B cell (primary cell): ENCODE measurements around the gene WDR27. TPM values are rescaled to one million over a fixed set of nuclear protein-coding genes. Genes with fewer than 3 reads are reported as not detected.

Experiments
- ATAC-seq: fragments of 200-7000 bp; cut with Tn5 transposase; one replicate; pipeline ENCODE4 v1.10.0; 2021; ENCODE audit warnings: low read depth, mild to moderate bottlenecking, moderate number of reproducible peaks, moderate library complexity
- CTCF ChIA-PET: fragments of 350-600 bp; sonication (Branson Sonifier 250); formaldehyde crosslinking; loops from one replicate; lab custom pipeline; 2021; ENCODE audit warnings: antibody characterized with exemption, inconsistent platforms; lab: Charles Lee
- POLR2A ChIA-PET: fragments of 350-600 bp; sonication (Branson Sonifier 250); formaldehyde crosslinking; loops from one replicate; lab custom pipeline; 2021; ENCODE audit warnings: antibody characterized with exemption; lab: Charles Lee
- DNase-seq: peaks from one replicate; pipeline ENCODE4 v3.0.0; 2013
- H2AFZ ChIP-seq: 2 replicates; pipeline ENCODE4 v1.6.1; 2012; ENCODE audit warnings: mild to moderate bottlenecking, low read depth, low read length; ENCODE audit not compliant: insufficient read depth, poor library complexity, severe bottlenecking
- H3K27ac ChIP-seq, 2 donors: 1 replicate in 1 of 2; 2 replicates in 1 of 2; pipeline ENCODE4 v1.5.1; 2012 to 2013; ENCODE audit warnings: low read length in 2 of 2, mild to moderate bottlenecking in 2 of 2, moderate library complexity in 1 of 2
- H3K27me3 ChIP-seq, 4 experiments: fragments of 200-600 bp in 1 of 4; sonication (generic) in 1 of 4; replicated peaks in 1 of 4; 1 replicate in 2 of 4; 2 replicates in 2 of 4; pipeline versions ENCODE4 v1.6.1 to v1.7.0; 2013 to 2016; ENCODE audit warnings: low read length in 3 of 4, mild to moderate bottlenecking in 2 of 4, mixed read lengths in 1 of 4, moderate library complexity in 1 of 4; ENCODE audit not compliant: insufficient read depth in 4 of 4, control insufficient read depth in 3 of 4; ENCODE audit errors: control extremely low read depth in 1 of 4
- H3K36me3 ChIP-seq, 2 experiments: replicated peaks in 1 of 2; 1 replicate in 1 of 2; 2 replicates in 1 of 2; pipeline versions ENCODE4 v1.6.1 to v1.7.1; 2013; ENCODE audit warnings: low read length in 1 of 2; ENCODE audit not compliant: insufficient read depth in 2 of 2, control insufficient read depth in 1 of 2; ENCODE audit errors: control extremely low read depth in 1 of 2, extremely low read depth in 1 of 2
- H3K4me1 ChIP-seq, 2 donors: fragments of 200-600 bp in 1 of 2; sonication (generic) in 1 of 2; 1 replicate in 1 of 2; 2 replicates in 1 of 2; pipeline versions ENCODE4 v1.5.1 to v1.6.1; 2013 to 2017; ENCODE audit warnings: low read length in 2 of 2; ENCODE audit not compliant: control insufficient read depth in 2 of 2, insufficient read depth in 2 of 2
- H3K4me2 ChIP-seq: replicated peaks from 2 replicates; pipeline ENCODE3; 2012; ENCODE audit warnings: mild to moderate bottlenecking, low read depth, low read length; ENCODE audit not compliant: poor library complexity, severe bottlenecking
- H3K4me3 ChIP-seq, 5 experiments: fragments of 200-600 bp in 1 of 5; sonication (generic) in 1 of 5; 1 replicate in 3 of 5; 2 replicates in 2 of 5; pipeline versions ENCODE4 v1.5.1 to v1.7.0; 2011 to 2016; ENCODE audit warnings: low read length in 4 of 5, mild to moderate bottlenecking in 4 of 5, low read depth in 2 of 5, control low read depth in 1 of 5, moderate library complexity in 1 of 5; ENCODE audit not compliant: insufficient read depth in 1 of 5; ENCODE audit errors: control extremely low read depth in 1 of 5, extremely low read depth in 1 of 5
- H3K79me2 ChIP-seq: fragments of 200-600 bp; sonication (generic); one replicate; pipeline ENCODE4 v1.6.0; 2016; ENCODE audit warnings: low read length; ENCODE audit not compliant: control insufficient read depth, insufficient read depth
- H3K9ac ChIP-seq: fragments of 200-600 bp; sonication (generic); 2 replicates; pipeline ENCODE4 v1.6.1; 2017; ENCODE audit warnings: mild to moderate bottlenecking, low read length, moderate library complexity
- H3K9me3 ChIP-seq, 3 donors: one replicate each; pipeline versions ENCODE4 v1.6.1 to v1.7.1; 2013; ENCODE audit warnings: low read length in 2 of 3; ENCODE audit not compliant: control insufficient read depth in 2 of 3, insufficient read depth in 1 of 3; ENCODE audit errors: control extremely low read depth in 1 of 3
- H4K20me1 ChIP-seq: 2 replicates; pipeline ENCODE4 v1.6.0; 2012; ENCODE audit warnings: mild to moderate bottlenecking, low read length; ENCODE audit not compliant: insufficient read depth, control insufficient read depth, poor library complexity, severe bottlenecking
- H3K27ac Mint-ChIP-seq: one replicate; pipeline ENCODE4 v1.8.0; 2021; ENCODE audit warnings: mixed read lengths
- H3K27me3 Mint-ChIP-seq: one replicate; pipeline ENCODE4 v1.8.0; 2021; ENCODE audit warnings: mixed read lengths
- H3K4me1 Mint-ChIP-seq: one replicate; pipeline ENCODE4 v1.8.0; 2021; ENCODE audit warnings: mixed read lengths
- H3K4me3 Mint-ChIP-seq: one replicate; pipeline ENCODE4 v1.8.0; 2021; ENCODE audit warnings: mixed read lengths
- H3K9me3 Mint-ChIP-seq: one replicate; pipeline ENCODE4 v1.8.0; 2022; ENCODE audit warnings: mixed read lengths; ENCODE audit not compliant: insufficient read depth
- EZH2 ChIP-seq: IDR thresholded peaks from 2 replicates; pipeline ENCODE4 v1.6.1; 2012; ENCODE audit warnings: borderline replicate concordance, low read depth, mild to moderate bottlenecking, moderate library complexity, low read length; ENCODE audit not compliant: insufficient read depth, poor library complexity, severe bottlenecking
- WGBS: methylation state at CpG from one replicate; pipeline ENCODE4 v1.1.5; 2013; ENCODE audit warnings: missing lambda C conversion rate; ENCODE audit not compliant: insufficient coverage; 5-methylcytosine and 5-hydroxymethylcytosine counted together
- intact Hi-C: fragments of 100-400 bp; cut with micrococcal nuclease; formaldehyde crosslinking; loops from one replicate; pipeline ENCODE4 v1.10.0; 2022
- polyA plus RNA-seq: library from polyadenylated mRNA; depleted of rRNA; stranded (reverse); fragments of >200 nt; gene quantifications from 2 replicates; pipeline ENCODE4 v1.2.3, GENCODE V29; 2012
- total RNA-seq, 2 donors: library from RNA; stranded (reverse); fragments of 120-200 nt in 1 of 2; gene quantifications; 1 replicate in 1 of 2; 2 replicates in 1 of 2; pipeline versions ENCODE4 v1.2.3 to v1.2.4, GENCODE V29; 2013 to 2022
- TF ChIP-seq, protein P1 (sequence below): fragments of 200-600 bp; IDR thresholded peaks from one replicate; pipeline ENCODE4 v1.8.0; 2022; ENCODE audit warnings: antibody characterized with exemption, mild to moderate bottlenecking

The WDR27 gene
- total and polyA plus RNA-seq, 2 donors (not counting 1 experiment from before 2014, with no cell fraction given), result 64.3 to 86.3 TPM

DNA sequence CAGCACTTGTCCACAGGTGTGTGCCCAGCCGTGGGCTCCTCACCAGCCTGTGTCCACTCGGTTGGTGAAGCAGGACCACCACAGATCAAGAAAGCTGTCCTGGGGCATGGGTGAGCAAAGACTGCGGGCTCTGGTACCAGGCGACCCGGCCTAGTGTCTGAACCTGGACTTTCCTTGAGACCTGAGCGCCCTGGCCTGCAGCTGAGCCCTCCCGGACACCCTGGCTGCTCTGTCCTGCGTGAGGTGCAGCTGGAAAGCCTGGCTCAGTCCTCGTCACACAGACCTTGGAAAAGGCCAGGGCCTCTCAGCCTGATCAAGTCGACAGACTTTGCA lies 247.0 kb downstream of the WDR27 start:
- no peaks in the 10 kb centered on the region for H3K79me2 ChIP-seq
- H2AFZ ChIP-seq, result no peak overlapping the region
- no peaks in the 10 kb centered on the region for H3K4me1 Mint-ChIP-seq
- WGBS, result 90% methylated on average over 10 of the region's 10 CpGs
- no peak overlapping the region for H3K4me2 ChIP-seq
- H3K4me3 Mint-ChIP-seq, result no peak overlapping the region
- H3K4me1 ChIP-seq, result no peaks in the 10 kb centered on the region
- H3K36me3 ChIP-seq, result no peaks in the 10 kb centered on the region
- H3K27me3 Mint-ChIP-seq, result no peaks in the 10 kb centered on the region
- H3K9me3 Mint-ChIP-seq, result no peaks in the 10 kb centered on the region
- POLR2A ChIA-PET, result no interaction called here
- DNase-seq (no peak), ATAC-seq (no peak)
- no peak overlapping the region for H3K4me3 ChIP-seq
- TF ChIP-seq, protein P1, sequence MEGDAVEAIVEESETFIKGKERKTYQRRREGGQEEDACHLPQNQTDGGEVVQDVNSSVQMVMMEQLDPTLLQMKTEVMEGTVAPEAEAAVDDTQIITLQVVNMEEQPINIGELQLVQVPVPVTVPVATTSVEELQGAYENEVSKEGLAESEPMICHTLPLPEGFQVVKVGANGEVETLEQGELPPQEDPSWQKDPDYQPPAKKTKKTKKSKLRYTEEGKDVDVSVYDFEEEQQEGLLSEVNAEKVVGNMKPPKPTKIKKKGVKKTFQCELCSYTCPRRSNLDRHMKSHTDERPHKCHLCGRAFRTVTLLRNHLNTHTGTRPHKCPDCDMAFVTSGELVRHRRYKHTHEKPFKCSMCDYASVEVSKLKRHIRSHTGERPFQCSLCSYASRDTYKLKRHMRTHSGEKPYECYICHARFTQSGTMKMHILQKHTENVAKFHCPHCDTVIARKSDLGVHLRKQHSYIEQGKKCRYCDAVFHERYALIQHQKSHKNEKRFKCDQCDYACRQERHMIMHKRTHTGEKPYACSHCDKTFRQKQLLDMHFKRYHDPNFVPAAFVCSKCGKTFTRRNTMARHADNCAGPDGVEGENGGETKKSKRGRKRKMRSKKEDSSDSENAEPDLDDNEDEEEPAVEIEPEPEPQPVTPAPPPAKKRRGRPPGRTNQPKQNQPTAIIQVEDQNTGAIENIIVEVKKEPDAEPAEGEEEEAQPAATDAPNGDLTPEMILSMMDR, result no peak
- TF ChIP-seq EZH2, result no peak
- H3K27ac Mint-ChIP-seq, result no peak overlapping the region
- no peak overlapping the region for H3K9ac ChIP-seq
- no peaks in the 10 kb centered on the region for H3K27me3 ChIP-seq
- no peaks in the 10 kb centered on the region for H4K20me1 ChIP-seq
- intact Hi-C loops, result no loop called here
- peaks cover 0 to 14% (median 0%) of the 10 kb centered on the region in 3 donors for H3K9me3 ChIP-seq
- CTCF ChIA-PET, result no interaction called here
- no peak overlapping the region for H3K27ac ChIP-seq

DNA sequence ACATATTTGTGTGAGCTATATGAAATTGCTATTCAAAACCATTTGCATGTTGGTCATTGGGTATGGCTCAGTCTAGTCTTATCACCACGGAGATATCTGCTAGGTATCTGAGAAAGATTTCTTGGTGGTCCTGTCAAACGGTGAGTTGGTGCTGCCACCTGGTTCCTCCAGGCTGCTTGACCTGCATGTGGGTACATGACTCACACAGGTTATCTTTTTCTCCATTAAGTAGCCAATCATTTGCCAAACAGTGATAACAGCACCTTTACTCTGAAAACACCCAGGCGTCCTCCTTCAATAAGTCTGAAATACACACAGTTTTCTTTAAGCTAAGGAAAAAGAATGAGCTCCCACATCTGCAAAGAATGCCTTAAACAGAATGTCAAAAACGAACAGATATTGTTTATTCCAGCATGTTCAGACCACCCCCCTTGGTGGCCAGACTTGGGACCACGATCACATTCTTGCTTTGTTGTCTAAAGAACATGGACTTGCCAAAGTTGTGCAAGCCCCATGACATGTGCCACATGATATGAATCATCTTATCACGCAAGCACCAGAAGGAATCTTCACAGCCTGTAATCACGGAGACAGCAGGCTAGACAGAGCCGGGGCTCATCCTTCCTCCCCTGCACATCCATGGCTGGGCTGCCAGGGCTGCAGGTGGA lies 247.5 kb downstream of the WDR27 start:
- no peak overlapping the region for H3K4me3 Mint-ChIP-seq
- no peak overlapping the region for H3K4me2 ChIP-seq
- H3K36me3 ChIP-seq, result no peaks in the 10 kb centered on the region
- H3K9me3 ChIP-seq, result peaks cover 0 to 14% (median 0%) of the 10 kb centered on the region in 3 donors
- POLR2A ChIA-PET, result no interaction called here
- no peaks in the 10 kb centered on the region for H4K20me1 ChIP-seq
- no peak overlapping the region for H3K9ac ChIP-seq
- H3K27ac ChIP-seq, result no peak overlapping the region
- no peak for TF ChIP-seq EZH2
- TF ChIP-seq, protein P1, result no peak
- CTCF ChIA-PET, result no interaction called here
- H3K9me3 Mint-ChIP-seq, result no peaks in the 10 kb centered on the region
- no peaks in the 10 kb centered on the region for H3K79me2 ChIP-seq
- H3K27me3 ChIP-seq, result no peaks in the 10 kb centered on the region
- no peak for DNase-seq
- intact Hi-C loops, result no loop called here
- no peaks in the 10 kb centered on the region for H3K27me3 Mint-ChIP-seq
- H2AFZ ChIP-seq, result no peak overlapping the region
- H3K4me1 ChIP-seq, result no peaks in the 10 kb centered on the region
- WGBS, result 88% methylated on average over 8 of the region's 8 CpGs
- H3K27ac Mint-ChIP-seq, result no peak overlapping the region
- H3K4me3 ChIP-seq, result no peak overlapping the region
- no peak for ATAC-seq
- H3K4me1 Mint-ChIP-seq, result no peaks in the 10 kb centered on the region
